Activated CD8-positive, alpha-beta memory T cell treated with anti-CD3 and anti-CD28 coated beads, Interleukin-2, amount 50 U/mL, for 1 hour (primary cell): ENCODE data around the gene ASPN.

Source experiments
- DNase-seq: peaks from one replicate; pipeline ENCODE4 v3.0.0-alpha.2; 2020; ENCODE audit errors: extremely low read depth

The ASPN gene

DNA sequence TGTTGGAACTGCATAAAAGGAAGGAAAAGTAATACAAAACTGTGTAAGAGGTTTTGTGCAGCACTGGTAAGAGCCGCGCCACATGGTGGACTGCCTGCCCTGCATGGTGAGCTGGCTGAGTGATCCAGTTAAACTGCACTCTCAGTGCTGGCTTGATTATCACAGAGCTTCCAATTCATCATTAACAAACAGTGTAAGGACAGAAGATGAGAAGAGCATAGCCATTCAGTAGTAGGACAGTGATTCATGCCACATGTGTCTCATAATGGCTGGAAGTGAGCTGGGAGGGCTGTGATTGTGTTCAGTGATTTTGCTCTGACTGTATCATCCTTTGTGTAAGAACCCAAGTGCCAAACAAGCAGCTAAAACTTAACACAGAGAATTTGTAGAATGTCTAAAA, 14.1 kb downstream of the ASPN start:
- DNase-seq: no peak

DNA sequence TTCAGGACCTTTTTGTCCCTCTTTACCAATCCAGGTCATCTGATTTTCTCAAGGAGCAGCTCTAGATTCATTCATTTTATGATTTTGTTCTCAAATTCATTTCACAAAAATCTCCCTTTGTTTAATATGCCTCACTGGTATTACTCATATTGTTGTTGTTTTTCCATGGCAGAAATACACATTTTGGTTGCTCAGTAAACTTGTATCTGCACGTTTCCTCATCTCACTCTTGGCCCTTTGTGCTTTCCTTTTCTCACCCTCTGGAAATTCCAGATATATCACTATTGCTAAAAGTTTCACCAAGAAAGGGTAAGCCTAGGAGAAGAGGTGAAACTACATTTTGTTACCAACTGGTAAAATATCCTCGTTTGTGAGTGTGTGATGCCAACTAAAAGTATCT, 14.8 kb downstream of the ASPN start:
- DNase-seq: no peak

DNA sequence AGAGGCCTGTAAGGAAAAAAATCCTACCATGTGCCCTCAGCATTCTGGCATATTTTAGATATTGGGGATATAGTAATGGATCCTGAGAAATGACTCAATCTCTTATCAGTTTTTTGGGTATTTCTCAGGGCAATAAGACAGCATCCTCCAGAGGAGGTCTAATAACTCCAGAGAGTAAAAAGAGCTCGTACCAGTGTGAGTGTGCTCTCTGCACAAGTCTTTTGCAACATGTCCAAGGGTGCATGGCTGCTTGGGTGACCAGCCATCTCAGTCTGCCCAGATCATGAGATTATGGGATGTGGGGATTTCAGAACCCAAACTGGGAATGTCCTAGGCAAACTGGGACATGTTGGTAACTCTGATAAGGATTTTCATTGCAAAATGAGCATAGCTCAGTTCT, 15.3 kb downstream of the ASPN start:
- no peak for DNase-seq

DNA sequence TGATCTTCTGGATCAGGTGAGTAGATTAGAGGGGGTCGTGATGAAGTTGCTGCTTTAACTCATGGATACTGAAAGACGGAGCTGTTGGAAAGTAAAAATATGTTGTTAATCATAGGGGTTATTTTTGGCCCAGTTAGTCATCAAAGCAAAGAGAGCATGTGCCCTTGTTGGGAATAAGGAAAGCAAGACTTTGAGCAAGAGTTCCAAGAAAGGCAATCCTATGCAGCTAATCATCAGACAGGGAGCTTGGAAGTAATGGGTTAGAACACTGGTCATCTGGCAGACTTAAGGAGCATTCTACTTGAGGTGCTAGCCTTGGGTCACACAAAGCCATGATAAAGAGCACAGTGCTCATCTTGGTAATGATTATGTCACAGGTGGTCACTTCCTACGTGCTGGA, 18.3 kb downstream of the ASPN start:
- no peak for DNase-seq

DNA sequence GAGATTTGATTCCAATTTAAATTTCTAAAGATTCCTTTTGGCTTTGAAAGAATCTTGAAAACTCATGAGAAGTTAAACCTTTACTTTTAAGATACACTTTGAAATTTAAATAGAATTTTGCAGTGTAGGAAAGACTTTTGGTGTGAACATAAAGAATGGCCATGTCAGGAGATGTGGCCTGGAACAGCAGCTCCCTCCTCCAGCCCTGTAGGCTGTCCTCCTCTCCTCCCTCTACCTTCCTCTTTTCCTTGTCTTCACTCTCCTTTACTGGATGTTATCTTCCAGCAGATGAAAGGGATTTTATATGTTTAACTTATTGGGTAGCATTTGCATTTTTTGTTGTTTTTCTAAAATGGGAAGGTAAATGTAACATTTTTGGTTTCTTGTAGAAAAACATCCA, 18.9 kb downstream of the ASPN start:
- no peak for DNase-seq

DNA sequence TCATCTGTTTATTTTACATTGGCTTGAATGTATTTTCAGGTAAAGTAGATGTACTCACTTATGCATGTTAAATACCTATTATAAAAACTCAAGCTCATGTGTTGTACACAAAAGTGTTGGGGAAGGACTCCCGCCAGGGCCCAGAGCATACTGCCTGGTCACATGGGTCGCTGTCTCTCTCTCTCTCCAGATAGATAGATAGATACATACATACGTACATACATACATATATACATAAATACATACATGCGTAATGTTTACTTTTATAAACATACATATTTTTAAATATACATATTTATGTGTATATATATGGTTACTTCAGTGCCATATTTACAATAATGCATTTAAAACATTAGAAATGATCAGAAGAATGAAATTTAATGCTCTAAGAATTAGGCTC, 24.7 kb downstream of the ASPN start:
- no peak for DNase-seq

DNA sequence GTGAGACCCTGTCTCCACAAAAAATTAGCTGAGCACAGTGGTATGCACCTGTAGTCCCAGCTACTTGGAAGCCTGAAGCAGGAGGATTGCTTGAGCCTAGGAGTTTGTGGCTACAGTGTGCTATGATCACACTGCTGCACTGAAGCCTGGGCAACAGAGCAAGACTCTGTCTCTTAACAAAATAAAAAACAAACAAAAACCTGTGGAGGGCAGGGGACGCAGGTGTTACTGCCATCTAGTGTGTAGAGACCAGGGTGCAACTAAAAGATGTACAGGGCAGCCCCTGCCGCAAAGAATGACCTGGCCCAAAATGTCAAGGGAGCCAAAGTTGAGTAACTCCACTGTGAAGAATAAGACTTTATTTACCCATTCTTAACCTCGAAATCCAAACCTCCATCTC, 27.1 kb downstream of the ASPN start:
- DNase-seq: no peak

DNA sequence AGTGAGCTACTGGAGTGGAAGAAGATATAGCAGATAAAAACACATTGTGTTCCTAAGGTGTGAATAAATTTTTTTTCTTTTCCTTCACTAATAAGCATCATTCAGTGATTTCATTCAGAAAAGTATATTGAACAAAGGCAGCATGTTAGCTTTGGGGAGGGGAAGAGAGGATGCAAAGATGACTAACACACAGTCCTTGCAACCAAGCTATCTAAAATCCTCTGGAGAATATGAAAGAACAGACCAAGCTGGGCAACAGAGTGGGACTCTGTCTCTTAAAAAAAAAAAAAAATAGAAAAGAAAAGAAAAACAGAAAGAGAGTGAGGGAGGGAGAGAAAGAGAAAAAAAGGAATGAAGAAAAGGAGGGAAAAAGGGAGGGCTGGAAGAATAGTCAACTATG, 35.8 kb downstream of the ASPN start:
- no peak for DNase-seq

DNA sequence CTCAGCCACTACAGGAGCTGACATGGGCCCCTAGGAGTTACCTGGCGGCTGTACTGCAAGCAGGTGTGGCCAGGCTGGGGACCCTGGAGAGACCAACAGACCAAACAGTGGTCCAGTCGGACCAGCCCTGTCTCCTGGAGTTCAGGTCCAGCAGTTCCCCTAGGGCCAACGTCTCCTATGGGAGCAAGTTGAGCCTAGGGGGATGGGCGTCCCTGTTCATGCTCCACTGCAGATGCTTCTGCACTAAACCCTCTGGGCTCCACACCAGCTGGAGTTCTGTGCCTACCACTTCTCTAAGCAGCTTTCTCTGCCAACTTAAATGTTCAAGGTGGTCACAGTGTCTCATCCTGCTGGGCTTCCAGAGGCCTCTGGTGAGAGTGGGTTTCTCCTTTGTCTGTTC, 37.5 kb downstream of the ASPN start:
- no peak for DNase-seq

DNA sequence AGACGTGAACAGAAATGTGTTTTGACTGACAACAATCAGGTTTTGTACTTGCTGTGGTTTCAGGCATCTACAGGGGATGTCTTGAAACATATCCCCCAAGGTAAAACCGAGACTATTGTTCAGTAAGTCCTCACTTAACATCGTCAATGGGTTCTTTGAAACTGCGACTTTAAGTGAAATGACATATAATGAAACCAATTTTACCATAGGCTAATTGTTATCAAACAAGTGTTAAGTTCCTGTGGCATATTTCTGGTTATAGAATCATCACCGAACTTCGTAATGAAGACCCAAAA, 41.6 kb downstream of the ASPN start:
- DNase-seq: no peak

DNA sequence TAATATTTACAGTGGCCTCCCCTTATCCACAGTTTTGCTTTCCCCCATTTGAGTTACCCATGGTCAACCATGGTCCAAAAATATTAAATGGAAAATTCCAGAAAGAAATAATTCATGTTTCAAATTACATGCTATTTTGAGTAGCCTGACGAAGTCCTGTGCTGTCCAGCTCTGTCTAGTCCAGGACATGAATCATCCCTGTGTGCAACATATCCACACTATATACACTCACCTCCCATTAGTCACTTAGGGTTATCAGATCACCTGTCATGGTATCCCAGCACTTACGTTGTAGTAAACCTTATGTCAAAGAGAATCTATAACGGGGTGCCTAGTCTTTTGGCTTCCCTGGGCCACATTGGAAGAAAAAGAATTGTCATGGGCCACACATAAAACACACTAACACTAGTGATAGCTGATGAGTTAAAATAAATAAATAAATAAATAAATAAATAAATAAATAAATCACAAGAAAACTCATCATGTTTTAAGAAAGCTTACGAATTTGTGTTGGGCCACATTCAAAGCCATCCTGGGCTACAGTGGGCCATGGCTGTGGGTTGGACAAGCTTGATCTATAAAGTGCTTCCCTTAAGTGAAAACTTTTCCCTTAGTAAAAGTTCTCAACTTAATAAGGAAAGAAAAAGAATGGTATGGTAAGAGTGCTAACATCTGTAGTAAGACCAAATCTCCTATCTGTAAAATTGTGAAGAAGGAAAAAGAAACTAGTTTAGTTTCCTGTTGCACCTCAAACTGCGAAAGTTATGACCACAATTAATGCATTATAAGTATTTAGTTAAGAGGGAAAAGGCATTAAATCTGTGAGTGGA, 42.2 kb downstream of the ASPN start:
- no peak for DNase-seq

DNA sequence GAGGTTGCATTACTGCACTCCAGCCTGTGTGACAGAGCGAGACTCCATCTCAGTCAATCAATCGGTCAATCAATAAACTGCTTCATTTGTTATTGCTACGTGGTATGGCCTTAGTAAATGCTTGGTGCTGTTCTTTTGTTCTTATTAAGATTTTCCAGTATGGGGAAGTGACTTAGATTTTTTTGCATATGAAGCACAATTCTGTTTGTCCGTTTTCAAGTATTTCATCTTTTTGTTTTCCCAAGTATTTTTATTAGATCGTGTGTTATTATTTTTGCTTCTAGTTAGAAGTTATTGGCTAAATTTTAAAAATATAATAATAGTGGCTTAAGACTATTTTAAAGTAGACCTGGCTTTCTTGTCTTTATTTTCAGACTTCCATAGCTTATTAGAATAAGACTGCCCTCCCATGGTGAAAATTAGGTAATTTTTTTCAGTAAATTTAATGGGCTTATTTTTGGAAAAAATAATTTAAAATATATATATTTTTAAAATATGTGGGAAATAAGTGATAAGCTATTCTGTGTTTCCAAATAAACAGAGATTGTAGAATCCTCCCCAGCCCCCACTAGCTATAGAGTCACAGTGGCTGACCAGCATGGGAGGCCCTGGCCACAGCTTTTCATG, 43.3 kb downstream of the ASPN start:
- DNase-seq: no peak

DNA sequence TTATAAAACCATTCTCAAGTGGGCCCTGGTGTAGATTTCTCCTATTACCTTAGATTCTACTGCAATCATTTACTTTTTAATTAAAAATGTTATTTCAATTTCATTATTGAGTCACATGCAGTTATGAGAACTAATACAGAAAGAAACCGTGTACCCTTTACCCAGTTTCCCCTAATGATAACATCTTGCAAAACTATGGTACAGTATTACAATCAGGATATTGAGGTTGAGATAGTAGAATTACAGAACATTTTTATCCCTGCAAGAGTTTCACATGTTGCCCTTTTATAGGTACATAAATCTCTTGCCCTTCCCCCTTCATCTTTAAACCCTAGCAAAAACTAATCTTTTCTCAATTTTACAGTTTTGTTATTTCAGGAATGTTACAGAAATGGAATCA, 47.0 kb downstream of the ASPN start:
- no peak for DNase-seq

DNA sequence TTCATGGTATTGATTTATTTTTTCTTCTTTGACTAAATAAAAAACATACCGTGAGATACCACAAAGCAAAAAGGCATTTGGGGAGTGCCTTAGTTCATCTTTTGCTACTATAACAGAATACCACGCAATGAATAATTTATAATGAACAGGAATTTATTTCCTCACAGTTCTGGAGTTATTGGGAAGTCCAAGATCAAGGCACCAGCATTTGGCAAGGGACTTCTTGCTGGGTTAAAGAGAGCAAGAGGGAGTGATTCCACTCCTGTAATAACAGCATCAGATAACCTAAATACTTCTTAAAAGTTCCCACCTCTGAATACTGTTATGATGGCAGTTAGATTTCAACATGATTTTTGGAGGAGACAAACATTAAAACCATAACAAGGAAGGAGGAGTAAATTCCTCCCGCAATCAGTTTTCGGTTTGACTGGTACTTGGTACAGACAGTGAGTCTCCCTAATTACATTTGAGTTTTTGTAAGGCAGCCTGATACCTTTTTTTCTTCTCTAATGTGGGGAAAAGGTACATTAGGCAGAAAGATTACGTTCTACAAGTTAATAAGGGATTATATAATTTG, 49.2 kb downstream of the ASPN start:
- DNase-seq: no peak

DNA sequence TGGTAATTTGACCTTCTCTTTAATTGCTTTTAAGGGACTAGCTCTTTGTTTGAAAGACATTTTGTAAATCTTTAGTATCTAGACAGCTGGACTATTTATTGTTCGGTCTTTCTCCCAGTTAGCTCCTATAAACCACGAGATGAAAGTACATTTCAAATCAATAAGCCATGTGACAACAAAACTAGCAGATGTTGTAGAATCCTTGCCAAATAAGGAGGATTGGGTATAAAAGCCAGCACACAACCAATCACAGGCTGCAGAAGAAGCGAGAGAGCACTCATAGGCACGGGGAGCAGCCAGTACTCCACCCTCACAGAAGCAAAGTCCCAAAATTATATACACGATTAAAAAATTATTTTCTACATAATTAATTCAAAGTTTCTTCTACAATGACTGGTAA, 50.0 kb downstream of the ASPN start:
- DNase-seq: no peak

DNA sequence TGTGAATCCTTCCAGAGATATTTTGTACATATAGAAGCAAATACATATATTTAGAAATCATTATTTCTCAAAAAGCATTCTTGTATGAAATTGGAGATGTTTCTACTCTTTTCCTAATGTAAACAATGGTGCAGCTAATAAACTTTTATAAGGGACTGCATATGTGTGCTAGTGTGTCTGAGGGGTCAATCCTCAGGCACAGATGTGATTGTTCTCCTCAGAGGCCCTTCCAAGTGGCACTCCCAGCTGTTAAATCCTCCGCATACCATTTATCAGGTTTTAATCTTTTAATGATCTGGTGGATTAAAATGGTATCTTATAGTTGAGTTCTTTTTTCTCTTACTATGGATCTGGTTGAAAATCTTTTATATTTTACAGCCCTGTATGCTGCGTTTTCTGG, 52.5 kb downstream of the ASPN start:
- DNase-seq: no peak

DNA sequence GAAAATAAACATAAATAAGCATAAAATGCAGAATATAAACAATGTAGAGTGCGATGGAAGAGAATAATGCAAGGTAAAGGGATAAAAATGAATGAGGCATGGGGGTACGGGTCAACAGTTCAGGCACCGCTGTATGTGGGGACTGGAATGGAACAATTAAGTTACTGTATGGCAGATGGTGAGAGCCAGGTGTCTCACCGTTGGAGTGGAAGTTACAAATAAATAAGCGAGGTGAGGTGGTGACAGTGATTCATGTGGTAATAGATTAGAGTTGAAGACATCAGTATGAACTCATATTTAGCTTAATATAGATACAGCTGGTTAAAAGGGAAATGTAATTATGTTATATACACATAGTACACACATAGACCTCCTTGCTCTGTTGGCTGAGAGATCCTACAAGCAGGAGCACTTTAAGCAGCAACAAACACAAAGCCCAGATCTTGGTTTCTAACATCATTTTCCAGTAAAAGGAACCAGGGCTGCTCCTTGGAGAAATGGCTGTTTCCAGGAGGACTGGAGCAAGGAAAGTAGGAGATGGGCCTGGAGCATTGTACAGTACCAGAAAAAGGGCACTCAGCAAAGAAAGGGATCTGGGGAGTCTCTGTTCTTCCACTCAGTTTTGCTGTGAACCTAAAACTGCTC, 55.7 kb downstream of the ASPN start:
- DNase-seq: no peak

DNA sequence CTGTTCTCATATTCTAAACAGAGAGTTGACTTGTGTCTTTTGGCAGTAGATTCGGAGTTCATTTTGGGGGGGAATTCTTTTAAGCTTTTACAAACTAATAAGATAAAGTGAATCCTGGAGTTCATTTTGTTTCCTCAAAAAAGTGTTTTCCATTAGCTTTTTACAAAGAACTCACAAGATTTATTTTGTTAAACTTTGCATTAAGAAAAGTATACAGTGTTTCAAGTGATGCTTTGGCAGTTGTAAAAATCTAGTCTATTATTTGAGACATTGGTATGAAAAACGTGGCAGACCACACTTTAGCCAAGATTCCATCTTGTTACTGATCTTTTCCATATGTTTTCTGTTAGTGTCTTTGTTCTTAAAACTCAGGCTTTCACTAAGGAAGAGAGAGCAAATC, 56.8 kb downstream of the ASPN start:
- DNase-seq: no peak

DNA sequence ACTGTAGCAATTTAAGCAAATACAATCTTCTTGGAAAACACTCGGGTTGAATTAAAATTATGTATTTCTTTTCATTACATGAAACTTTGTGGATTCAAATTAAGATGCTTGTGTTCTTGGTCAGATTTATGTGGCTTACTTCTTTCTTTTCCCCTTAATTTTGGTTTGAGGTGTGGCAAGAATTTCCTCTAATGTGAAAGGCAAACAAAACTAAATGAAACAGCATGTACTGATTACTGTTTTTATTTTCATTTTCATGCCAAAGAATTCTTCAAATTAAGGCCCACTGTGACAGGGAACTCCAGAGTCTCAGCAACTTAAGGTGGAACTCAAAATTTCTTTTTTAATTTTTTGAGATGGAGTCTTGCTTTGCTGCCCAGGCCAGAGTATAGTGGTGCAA, 58.0 kb downstream of the ASPN start, which contains the start of gene OMD:
Gene OMD, minus strand, starts transcription at position 132 of the 400 bp plus-strand sequence. CDS start 6,913 bp downstream, outside the sequence.
- DNase-seq: no peak

DNA sequence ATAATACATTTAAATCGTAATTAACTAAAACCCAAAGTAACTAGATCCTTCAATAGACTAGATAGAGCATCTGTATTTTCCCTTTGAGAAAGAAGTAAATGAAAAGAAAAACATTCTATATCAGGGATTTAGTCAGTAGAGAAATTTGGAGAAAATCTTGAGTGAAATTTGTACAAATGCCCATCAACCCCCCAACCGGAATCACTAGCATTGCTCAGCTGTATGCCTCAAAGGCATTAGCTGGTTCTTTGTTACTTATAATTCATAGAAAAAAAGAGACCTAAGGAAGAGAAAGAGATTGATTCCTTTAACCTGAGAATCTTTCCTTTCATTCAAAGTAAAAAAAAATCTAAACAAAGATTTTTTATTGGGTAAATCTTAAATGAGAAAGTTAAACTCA, 58.7 kb downstream of the ASPN start:
- no peak for DNase-seq

DNA sequence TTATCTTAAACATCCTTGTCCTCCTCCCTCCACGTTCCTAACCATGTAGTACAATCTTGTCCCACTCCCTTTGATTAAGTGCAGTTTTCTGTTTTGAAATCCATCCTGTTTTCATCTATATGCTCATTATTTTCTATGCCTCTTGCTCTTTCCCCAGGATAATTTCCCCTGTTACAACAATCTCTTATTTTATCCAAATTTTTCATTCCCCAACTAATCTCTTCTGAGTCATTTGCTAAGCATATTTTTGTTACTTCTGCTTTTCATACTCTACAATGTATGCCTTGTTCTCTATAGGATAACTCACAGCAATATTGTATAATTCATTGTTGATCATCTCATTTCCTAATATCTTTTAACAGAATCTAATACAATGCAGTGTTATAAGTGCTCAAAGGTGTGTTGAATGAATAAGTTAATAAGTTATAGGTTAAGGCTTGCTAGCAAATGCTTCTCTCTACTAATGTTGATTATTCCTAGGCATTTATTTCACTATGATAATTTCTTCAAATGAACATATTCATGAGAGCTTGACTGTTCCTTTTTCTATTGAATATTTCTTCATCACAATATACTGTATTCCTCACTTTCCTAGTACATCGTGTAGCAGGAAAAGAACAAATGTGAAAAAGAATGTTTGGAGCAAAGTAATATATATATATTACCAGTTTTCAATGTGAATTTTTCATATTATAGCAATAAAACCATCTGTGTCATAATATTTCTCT, 59.5 kb downstream of the ASPN start:
- no peak for DNase-seq

DNA sequence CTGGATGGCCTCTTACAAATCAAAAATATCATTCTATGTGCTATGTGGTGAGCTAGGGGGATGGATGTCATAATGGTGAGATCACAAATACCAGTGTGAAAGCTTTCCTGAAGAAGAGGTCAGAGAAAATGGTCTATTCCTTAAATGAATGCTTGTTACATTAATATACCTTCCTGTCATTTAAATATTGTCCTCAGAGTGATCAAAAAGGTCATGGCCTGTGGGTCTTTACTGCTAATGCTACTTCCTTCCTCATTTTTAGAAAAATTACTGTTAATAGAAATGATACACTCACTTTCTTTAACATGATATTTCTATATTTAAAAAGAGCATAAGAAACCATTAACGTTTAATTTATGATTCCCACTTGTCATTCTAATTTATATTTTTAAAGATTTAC, 67.7 kb downstream of the ASPN start:
- no peak for DNase-seq
